Measurements from ENCODE around the gene ASCC1. TPM values are rescaled to one million over a fixed set of nuclear protein-coding genes. Genes with fewer than 3 reads are reported as not detected.

ASCC1 gene
- total RNA-seq, 4 donors from 2014 or later = 13.4 to 34.0 (median 20.5) TPM

- WGBS, 2 donors (ENCODE audit: low coverage in 1 of 2) = 60 to 68% methylated on average over 4 to 9 of the region's 9 CpGs
- H3K4me3 ChIP-seq = no peak overlapping the region
- H3K9me3 ChIP-seq = no peaks in the 10 kb centered on the region
- no peak for TF ChIP-seq POLR2A (IDR thresholded peaks at IDR 0.05)
- TF ChIP-seq, protein P1, sequence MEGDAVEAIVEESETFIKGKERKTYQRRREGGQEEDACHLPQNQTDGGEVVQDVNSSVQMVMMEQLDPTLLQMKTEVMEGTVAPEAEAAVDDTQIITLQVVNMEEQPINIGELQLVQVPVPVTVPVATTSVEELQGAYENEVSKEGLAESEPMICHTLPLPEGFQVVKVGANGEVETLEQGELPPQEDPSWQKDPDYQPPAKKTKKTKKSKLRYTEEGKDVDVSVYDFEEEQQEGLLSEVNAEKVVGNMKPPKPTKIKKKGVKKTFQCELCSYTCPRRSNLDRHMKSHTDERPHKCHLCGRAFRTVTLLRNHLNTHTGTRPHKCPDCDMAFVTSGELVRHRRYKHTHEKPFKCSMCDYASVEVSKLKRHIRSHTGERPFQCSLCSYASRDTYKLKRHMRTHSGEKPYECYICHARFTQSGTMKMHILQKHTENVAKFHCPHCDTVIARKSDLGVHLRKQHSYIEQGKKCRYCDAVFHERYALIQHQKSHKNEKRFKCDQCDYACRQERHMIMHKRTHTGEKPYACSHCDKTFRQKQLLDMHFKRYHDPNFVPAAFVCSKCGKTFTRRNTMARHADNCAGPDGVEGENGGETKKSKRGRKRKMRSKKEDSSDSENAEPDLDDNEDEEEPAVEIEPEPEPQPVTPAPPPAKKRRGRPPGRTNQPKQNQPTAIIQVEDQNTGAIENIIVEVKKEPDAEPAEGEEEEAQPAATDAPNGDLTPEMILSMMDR (IDR thresholded peaks at IDR 0.05) = no peak
- no peak for TF ChIP-seq POLR2AphosphoS5 (IDR thresholded peaks at IDR 0.05)
- no peak for TF ChIP-seq EP300 (IDR thresholded peaks at IDR 0.05; ENCODE audit: low read depth)
- peak overlapping the region in 2 of 4 donors; percentile 72 for H3K27ac ChIP-seq
- intact Hi-C loops (cut with DNase I; ENCODE audit: low total_unique reads) = no loop called here
- H3K27me3 ChIP-seq = no peaks in the 10 kb centered on the region
- in situ Hi-C loops (cut with MboI; ENCODE audit: low pct_ligation_motif_present in 1 of 4, low pct_unique_long_range_greater_than_20kb in 1 of 4, low sequenced_read_pairs in 3 of 4) = no loop called here
- peaks cover 0 to 28% (median 1%) of the 10 kb centered on the region in 4 donors for H3K36me3 ChIP-seq
- DNase-seq = no peak
- H3K4me1 ChIP-seq = peaks cover 0 to 21% (median 12%) of the 10 kb centered on the region in 4 donors
Observed at GRCh38 chr10:72097448-72098300, 118.4 kb downstream of the ASCC1 start.

GRCh38 chr10:72096115-72097000 is 119.7 kb downstream of the ASCC1 start:
- H3K4me1 ChIP-seq = peaks cover 0 to 21% (median 12%) of the 10 kb centered on the region in 4 donors
- in situ Hi-C loops (cut with MboI; ENCODE audit: low pct_ligation_motif_present in 1 of 4, low pct_unique_long_range_greater_than_20kb in 1 of 4, low sequenced_read_pairs in 3 of 4) (no loop called here), intact Hi-C loops (cut with DNase I; ENCODE audit: low total_unique reads) (no loop called here)
- no peak overlapping the region for H3K27ac ChIP-seq
- H3K9me3 ChIP-seq = no peaks in the 10 kb centered on the region
- H3K27me3 ChIP-seq = no peaks in the 10 kb centered on the region
- H3K4me3 ChIP-seq = no peak overlapping the region
- H3K36me3 ChIP-seq = peaks cover 0 to 20% (median 0%) of the 10 kb centered on the region in 4 donors
- TF ChIP-seq, protein P1 (IDR thresholded peaks at IDR 0.05) = no peak
- TF ChIP-seq POLR2A (IDR thresholded peaks at IDR 0.05) (no peak), EP300 (IDR thresholded peaks at IDR 0.05; ENCODE audit: low read depth) (no peak), POLR2AphosphoS5 (IDR thresholded peaks at IDR 0.05) (no peak)
- DNase-seq = no peak
- WGBS, 2 donors (ENCODE audit: low coverage in 1 of 2) = 80 to 83% methylated on average over 8 to 9 of the region's 9 CpGs

DNA sequence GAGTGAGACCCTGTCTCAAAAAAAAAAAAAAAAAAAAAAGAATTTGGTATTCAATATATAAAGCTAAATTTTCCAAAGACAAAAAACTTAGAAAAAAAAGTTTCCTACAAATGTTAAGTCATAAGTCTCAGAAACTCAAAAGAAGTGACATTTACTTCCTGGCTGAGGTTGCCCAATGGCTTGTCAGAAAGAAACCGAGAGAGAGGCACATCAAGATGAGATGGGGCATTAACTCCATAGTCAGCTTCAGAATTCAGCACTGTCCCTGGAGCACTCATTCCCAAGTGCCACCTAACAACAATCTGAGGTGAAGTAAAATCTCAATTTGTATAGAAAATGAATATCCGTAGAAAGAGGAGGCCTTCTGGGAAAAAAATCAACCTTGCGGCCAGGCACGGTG is 120.9 kb downstream of the ASCC1 start:
- no peak for TF ChIP-seq EP300 (IDR thresholded peaks at IDR 0.05; ENCODE audit: low read depth)
- H3K9me3 ChIP-seq = no peaks in the 10 kb centered on the region
- H3K4me3 ChIP-seq = no peak overlapping the region
- intact Hi-C loops (cut with DNase I; ENCODE audit: low total_unique reads) = no loop called here
- no peak for DNase-seq
- no peak overlapping the region for H3K27ac ChIP-seq
- 94 to 100% methylated on average over 2 to 4 of the region's 4 CpGs for WGBS, 2 donors (ENCODE audit: low coverage in 1 of 2)
- H3K4me1 ChIP-seq = peaks cover 0 to 21% (median 12%) of the 10 kb centered on the region in 4 donors
- H3K27me3 ChIP-seq = peaks cover 4% of the 10 kb centered on the region
- peaks cover 0 to 11% (median 0%) of the 10 kb centered on the region in 4 donors for H3K36me3 ChIP-seq
- in situ Hi-C loops (cut with MboI; ENCODE audit: low pct_ligation_motif_present in 1 of 4, low pct_unique_long_range_greater_than_20kb in 1 of 4, low sequenced_read_pairs in 3 of 4) = no loop called here

- Histone ChIP-seq H3K4me1 (peaks cover 0 to 24% (median 11%) of the 10 kb centered on the region in 4 donors), H3K27me3 (peaks cover 10% of the 10 kb centered on the region), H3K9me3 (no peaks in the 10 kb centered on the region), H3K27ac (no peak overlapping the region), H3K36me3 (peaks cover 0 to 11% (median 0%) of the 10 kb centered on the region in 4 donors), H3K4me3 (no peak overlapping the region)
- intact Hi-C loops (cut with DNase I; ENCODE audit: low total_unique reads) = no loop called here
- WGBS, 2 donors (ENCODE audit: low coverage in 1 of 2) = 96 to 100% methylated on average over 1 to 2 of the region's 2 CpGs
- in situ Hi-C loops (cut with MboI; ENCODE audit: low pct_ligation_motif_present in 1 of 4, low pct_unique_long_range_greater_than_20kb in 1 of 4, low sequenced_read_pairs in 3 of 4) = no loop called here
- no peak for DNase-seq
- no peak for TF ChIP-seq EP300 (IDR thresholded peaks at IDR 0.05; ENCODE audit: low read depth)
- no peak for TF ChIP-seq POLR2AphosphoS5 (IDR thresholded peaks at IDR 0.05)
Observed at GRCh38 chr10:72094574-72094973, 121.5 kb downstream of the ASCC1 start.

- Histone ChIP-seq H3K27ac (no peak overlapping the region), H3K9me3 (no peaks in the 10 kb centered on the region), H3K27me3 (peaks cover 21% of the 10 kb centered on the region), H3K36me3 (peaks cover 0 to 11% (median 0%) of the 10 kb centered on the region in 4 donors), H3K4me3 (no peak overlapping the region), H3K4me1 (peaks cover 0 to 21% (median 14%) of the 10 kb centered on the region in 4 donors)
- DNase-seq = no peak
- intact Hi-C loops (cut with DNase I; ENCODE audit: low total_unique reads) (no loop called here), in situ Hi-C loops (cut with MboI; ENCODE audit: low pct_ligation_motif_present in 1 of 4, low pct_unique_long_range_greater_than_20kb in 1 of 4, low sequenced_read_pairs in 3 of 4) (no loop called here)
- TF ChIP-seq POLR2AphosphoS5 (IDR thresholded peaks at IDR 0.05) (no peak), EP300 (IDR thresholded peaks at IDR 0.05; ENCODE audit: low read depth) (no peak), POLR2A (IDR thresholded peaks at IDR 0.05) (no peak)
- TF ChIP-seq, protein P1 (IDR thresholded peaks at IDR 0.05) = no peak
- 73 to 83% methylated on average over 4 of the region's 4 CpGs for WGBS, 2 donors (ENCODE audit: low coverage in 1 of 2)
Observed at GRCh38 chr10:72093450-72093849, 122.6 kb downstream of the ASCC1 start.
